SK-N-SH (cell line): Measurements from ENCODE around the gene ANKRD13B. TPM values are rescaled to one million over a fixed set of nuclear protein-coding genes. Genes with fewer than 3 reads are reported as not detected.
A peak's percentile ranks its signal among the peaks of the same experiment; 100 is the strongest.

ENCODE experiments used
- CTCF ChIA-PET: fragments of 300-600, 350-600 bp; formaldehyde crosslinking; extraction: SDS; loops from one replicate; lab custom pipeline; 2021; lab: Yijun Ruan, JAX
- POLR2A ChIA-PET: fragments of 350-600 bp; sonication (Branson Sonifier 250); formaldehyde crosslinking; extraction: SDS; loops from one replicate; lab custom pipeline; 2020; ENCODE audit warnings: antibody characterized with exemption, inconsistent platforms; lab: Yijun Ruan, JAX
- DNase-seq: peaks from one replicate; pipeline ENCODE4 v3.0.0; 2012
- H2AFZ ChIP-seq: fragments of 200-600 bp; sonication (generic); 2 replicates; pipeline ENCODE4 v1.8.1; 2016; ENCODE audit warnings: antibody characterized with exemption, mild to moderate bottlenecking, low read depth
- H3F3A ChIP-seq: fragments of 200-600 bp; sonication (generic); replicated peaks from 2 replicates; pipeline ENCODE3; 2016; ENCODE audit warnings: antibody characterized with exemption, mild to moderate bottlenecking; ENCODE audit not compliant: insufficient read depth
- H3K27ac ChIP-seq, 2 experiments: fragments of 200-500 bp in 1 of 2; fragments of 200-600 bp in 1 of 2; sonication (Bioruptor generic) in 1 of 2; sonication (generic), shearing (Covaris generic) in 1 of 2; 2 replicates each; pipeline versions ENCODE4 v1.5.1 to v1.6.1; 2014 to 2016; ENCODE audit warnings: low read depth in 2 of 2, inconsistent platforms in 1 of 2, low read length in 1 of 2, mild to moderate bottlenecking in 1 of 2, mixed read lengths in 1 of 2
- H3K27me3 ChIP-seq: fragments of 200-600 bp; sonication (generic), shearing (Covaris generic); 2 replicates; pipeline ENCODE4 v1.6.1; 2016; ENCODE audit warnings: mixed run types; ENCODE audit not compliant: insufficient read depth
- H3K36me3 ChIP-seq, 2 experiments: fragments of 200-500 bp in 1 of 2; fragments of 200-600 bp in 1 of 2; sonication (Bioruptor generic) in 1 of 2; sonication (generic) in 1 of 2; replicated peaks in 1 of 2; 2 replicates each; pipeline versions ENCODE3 to v1.5.1; 2014 to 2016; ENCODE audit warnings: low read length in 1 of 2, mild to moderate bottlenecking in 1 of 2; ENCODE audit not compliant: insufficient read depth in 2 of 2, control insufficient read depth in 1 of 2
- H3K4me1 ChIP-seq, 2 experiments: fragments of 200-500 bp in 1 of 2; fragments of 200-600 bp in 1 of 2; sonication (Bioruptor generic) in 1 of 2; sonication (generic), shearing (Covaris generic) in 1 of 2; 2 replicates each; pipeline versions ENCODE4 v1.5.1 to v1.6.1; 2014 to 2016; ENCODE audit warnings: low read depth in 1 of 2, low read length in 1 of 2, mixed run types in 1 of 2; ENCODE audit not compliant: insufficient read depth in 2 of 2, control insufficient read depth in 1 of 2
- H3K4me2 ChIP-seq: fragments of 200-600 bp; sonication (generic), shearing (Covaris generic); 2 replicates; pipeline ENCODE4 v1.6.1; 2017; ENCODE audit warnings: mixed run types
- H3K4me3 ChIP-seq, 2 experiments: fragments of 200-500 bp in 1 of 2; fragments of 200-600 bp in 1 of 2; sonication (Bioruptor generic) in 1 of 2; sonication (generic), shearing (Covaris generic) in 1 of 2; 2 replicates each; pipeline versions ENCODE4 v1.5.1 to v1.8.1; 2014 to 2016; ENCODE audit warnings: low read depth in 2 of 2, inconsistent platforms in 1 of 2, low read length in 1 of 2, mild to moderate bottlenecking in 1 of 2, mixed read lengths in 1 of 2, moderate library complexity in 1 of 2
- H3K79me2 ChIP-seq: fragments of 200-600 bp; sonication (generic); 2 replicates; pipeline ENCODE4 v1.8.1; 2017; ENCODE audit warnings: mild to moderate bottlenecking; ENCODE audit not compliant: insufficient read depth
- H3K9ac ChIP-seq: fragments of 200-600 bp; sonication (generic); 2 replicates; pipeline ENCODE4 v1.6.1; 2017; ENCODE audit warnings: mixed run types
- H3K9me2 ChIP-seq: fragments of 200-600 bp; sonication (generic); 2 replicates; pipeline ENCODE4 v1.6.1; 2017; ENCODE audit warnings: mixed run types
- H3K9me3 ChIP-seq: fragments of 200-600 bp; sonication (generic); 2 replicates; pipeline ENCODE4 v1.6.1; 2017; ENCODE audit warnings: mixed run types, mild to moderate bottlenecking, moderate library complexity
- H4K20me1 ChIP-seq: fragments of 200-600 bp; sonication (generic); 2 replicates; pipeline ENCODE4 v1.6.1; 2017; ENCODE audit warnings: mild to moderate bottlenecking, mixed run types; ENCODE audit not compliant: insufficient read depth
- EZH2phosphoT487 ChIP-seq: fragments of 200-600 bp; sonication (generic); IDR thresholded peaks from 2 replicates; pipeline ENCODE4 v1.6.1; 2017; ENCODE audit warnings: low read depth, mixed run types, mild to moderate bottlenecking, antibody characterized with exemption, moderate library complexity, borderline replicate concordance
- IRF3 ChIP-seq: fragments of 150-350 bp; IDR thresholded peaks from 2 replicates; pipeline ENCODE4 v1.6.1; 2016; ENCODE audit warnings: mild to moderate bottlenecking, low read depth, low read length
- JUND ChIP-seq: IDR thresholded peaks from 2 replicates; pipeline ENCODE4 v1.4.0; 2012
- NFIC ChIP-seq: IDR thresholded peaks from 2 replicates; pipeline ENCODE4 v1.4.0; 2012; ENCODE audit warnings: borderline replicate concordance
- RAD21 ChIP-seq: IDR thresholded peaks from 2 replicates; pipeline ENCODE4 v1.6.1; 2012; ENCODE audit warnings: mild to moderate bottlenecking, low read length
- RCOR1 ChIP-seq: fragments of 150-350 bp; IDR thresholded peaks from 2 replicates; pipeline ENCODE4 v1.6.1; 2017; ENCODE audit warnings: antibody characterized with exemption, low read length
- SIN3A ChIP-seq: IDR thresholded peaks from 2 replicates; pipeline ENCODE4 v1.6.1; 2012; ENCODE audit warnings: low read depth, mild to moderate bottlenecking, low read length, moderate library complexity, borderline replicate concordance
- TCF12 ChIP-seq: IDR thresholded peaks from 2 replicates; pipeline ENCODE4 v1.4.0; 2012
- TEAD4 ChIP-seq: IDR thresholded peaks from 2 replicates; pipeline ENCODE4 v1.4.0; 2012; ENCODE audit warnings: mild to moderate bottlenecking, borderline replicate concordance; ENCODE audit not compliant: insufficient read depth
- USF2 ChIP-seq: fragments of 150-350 bp; IDR thresholded peaks from 2 replicates; pipeline ENCODE4 v1.6.1; 2017; ENCODE audit warnings: antibody characterized with exemption, low read length, low read depth, borderline replicate concordance
- YY1 ChIP-seq: IDR thresholded peaks from 2 replicates; pipeline ENCODE4 v1.4.0; 2012; ENCODE audit warnings: low read depth, mild to moderate bottlenecking
- WGBS: methylation state at CpG from one replicate; pipeline ENCODE4 v1.1.6; 2017; ENCODE audit warnings: low lambda C conversion rate; 5-methylcytosine and 5-hydroxymethylcytosine counted together
- polyA plus RNA-seq, 3 experiments: library from polyadenylated mRNA; depleted of rRNA; stranded (reverse); fragments of >200 nt; gene quantifications; 2 replicates each; pipeline ENCODE4 v1.2.3, GENCODE V29; 2012

ANKRD13B gene
- polyA plus RNA-seq, 1 of the 3 experiments (the other 2 are of a cell fraction): 16.1 TPM

GRCh38 chr17:29581583-29582253 is 11.2 kb upstream of the ANKRD13B start:
- TF ChIP-seq TCF12 (no peak), TEAD4 (no peak), EZH2phosphoT487 (no peak), RCOR1 (no peak), SIN3A (no peak)
- no peak overlapping the region for H3K9ac ChIP-seq
- H3K36me3 ChIP-seq: peaks cover 9 to 54% of the 10 kb centered on the region in 2 experiments
- 98% methylated on average over 8 of the region's 20 CpGs for WGBS
- no peak overlapping the region for H2AFZ ChIP-seq
- no peak overlapping the region; a peak in 1 of 4 replicates for H3K27ac ChIP-seq
- H3F3A ChIP-seq: peaks cover 5% of the 10 kb centered on the region
- CTCF ChIA-PET: interaction anchor here (0.8 to 12.7 kb wide), 12 partner anchors 10 to 603 kb away, joined by 3 to 166 read pairs (median 8); partner anchors contain the start of genes ABHD15, ANKRD13B and TP53I13
- no peak overlapping the region for H3K4me2 ChIP-seq
- peaks cover 5 to 29% of the 10 kb centered on the region in 2 experiments; a peak in 2 of 4 replicates for H3K4me1 ChIP-seq
- no peaks in the 10 kb centered on the region for H3K9me3 ChIP-seq
- H3K79me2 ChIP-seq: peaks cover 52% of the 10 kb centered on the region
- peaks cover 52% of the 10 kb centered on the region for H4K20me1 ChIP-seq
- H3K27me3 ChIP-seq: no peaks in the 10 kb centered on the region
- H3K9me2 ChIP-seq: no peaks in the 10 kb centered on the region
- DNase-seq: peak; percentile 35
- no peak overlapping the region for H3K4me3 ChIP-seq
- POLR2A ChIA-PET: interaction anchor here (0.6 to 1.5 kb wide), 3 partner anchors 9 to 187 kb away, joined by 3 to 4 read pairs (median 4); no protein-coding TSS in a partner anchor

GRCh38 chr17:29582254-29582765 is 10.6 kb upstream of the ANKRD13B start:
- Histone ChIP-seq H3K27ac (no peak overlapping the region), H3K9ac (no peak overlapping the region), H3K9me2 (no peaks in the 10 kb centered on the region), H3K4me3 (no peak overlapping the region), H3F3A (peaks cover 5% of the 10 kb centered on the region)
- no peak for DNase-seq
- TF ChIP-seq JUND (no peak), RAD21 (no peak), IRF3 (no peak), NFIC (no peak), YY1 (no peak), USF2 (no peak)
- TF ChIP-seq, all 33 proteins: peak for 0
- Histone ChIP-seq H3K27me3 (no peaks in the 10 kb centered on the region), H3K79me2 (peaks cover 58% of the 10 kb centered on the region), H3K4me1 (peaks cover 7 to 35% of the 10 kb centered on the region in 2 experiments; a peak in 2 of 4 replicates), H2AFZ (no peak overlapping the region), H3K9me3 (no peaks in the 10 kb centered on the region), H3K4me2 (no peak overlapping the region), H3K36me3 (peaks cover 9 to 48% of the 10 kb centered on the region in 2 experiments), H4K20me1 (peaks cover 57% of the 10 kb centered on the region)
- WGBS: 84% methylated on average over 9 of the region's 10 CpGs
- ChIA-PET POLR2A (interaction anchor here (1.4 kb wide), 1 partner anchor 9 kb away, joined by 3 read pairs; no protein-coding TSS in a partner anchor), CTCF (interaction anchor here (0.8 to 12.7 kb wide), 9 partner anchors 10 to 511 kb away, joined by 3 to 166 read pairs (median 11); partner anchors contain the start of genes ABHD15, ANKRD13B and TP53I13)
